Measurements from ENCODE around the gene NPPA. TPM values are rescaled to one million over a fixed set of nuclear protein-coding genes. Genes with fewer than 3 reads are reported as not detected.

The NPPA gene
- total RNA-seq, 1 donor, result not detected

GRCh38 chr1:11874258-11874562 lies 26.6 kb upstream of the NPPA start:
- DNase-seq (ENCODE audit: low read depth), result no peak
- no peak for TF ChIP-seq CTCF (IDR thresholded peaks at IDR 0.05; ENCODE audit: insufficient read depth, low read depth, low read length)
- H3K4me3 ChIP-seq (ENCODE audit: low read depth, low read length), result no peak overlapping the region

- no peak for TF ChIP-seq CTCF (IDR thresholded peaks at IDR 0.05; ENCODE audit: insufficient read depth, low read depth, low read length)
- no peak overlapping the region for H3K4me3 ChIP-seq (ENCODE audit: low read depth, low read length)
- no peak for DNase-seq (ENCODE audit: low read depth)
Measured at GRCh38 chr1:11873395-11874257, 26.0 kb upstream of the NPPA start.

DNA sequence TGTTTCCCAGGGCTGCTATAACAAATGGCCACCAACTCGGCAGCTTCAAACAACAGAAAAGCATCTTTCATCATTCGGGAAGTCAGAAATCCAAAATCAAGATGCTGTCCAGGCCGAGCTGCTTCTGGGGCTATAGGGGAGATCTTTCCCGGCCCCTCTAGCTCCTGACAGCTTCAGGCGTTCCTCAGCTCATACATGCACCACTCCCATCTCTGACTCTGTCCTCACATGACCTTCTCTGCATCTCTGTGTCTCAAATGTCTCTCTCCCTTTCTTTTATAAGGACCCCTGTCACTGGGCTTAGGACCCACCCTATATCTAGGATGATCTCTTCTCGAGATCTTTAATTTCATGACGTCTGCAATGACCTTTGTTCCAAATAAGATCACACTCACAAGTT lies 25.0 kb upstream of the NPPA start:
- no peak for TF ChIP-seq CTCF (IDR thresholded peaks at IDR 0.05; ENCODE audit: insufficient read depth, low read depth, low read length)
- no peak for DNase-seq (ENCODE audit: low read depth)
- H3K4me3 ChIP-seq (ENCODE audit: low read depth, low read length), result no peak overlapping the region

DNA sequence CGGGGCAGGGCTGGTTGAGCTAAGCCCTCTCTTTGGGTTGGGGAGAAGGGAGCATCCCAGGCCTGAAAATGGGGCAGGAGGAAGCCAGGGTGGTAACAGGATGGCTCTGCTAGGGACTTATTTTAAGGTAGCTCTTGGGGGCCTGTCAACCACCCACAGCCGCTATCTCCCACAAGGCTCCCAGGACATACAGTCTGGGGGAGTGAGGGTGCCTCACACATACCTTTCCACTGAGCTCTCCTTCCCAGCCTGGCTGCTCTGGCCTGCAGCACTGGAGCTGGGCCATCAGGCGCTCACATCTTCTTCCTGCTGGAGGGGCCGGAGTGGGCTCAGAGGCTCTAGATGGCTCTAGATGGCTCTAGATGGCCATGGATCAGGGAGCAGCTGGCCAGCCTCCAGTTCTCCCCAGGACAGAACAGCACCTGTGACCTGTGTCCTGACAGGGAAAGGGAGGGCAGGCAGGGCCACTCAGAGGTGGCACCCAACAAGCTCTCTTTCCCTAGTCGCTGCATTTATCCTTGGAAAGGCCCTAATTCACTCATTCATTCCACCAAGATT lies 22.1 kb upstream of the NPPA start:
- no peak for DNase-seq (ENCODE audit: low read depth)
- H3K4me3 ChIP-seq (ENCODE audit: low read depth, low read length), result no peak overlapping the region
- TF ChIP-seq CTCF (IDR thresholded peaks at IDR 0.05; ENCODE audit: insufficient read depth, low read depth, low read length), result no peak

GRCh38 chr1:11869104-11869503 lies 21.5 kb upstream of the NPPA start:
- no peak for TF ChIP-seq CTCF (IDR thresholded peaks at IDR 0.05; ENCODE audit: insufficient read depth, low read depth, low read length)
- DNase-seq (ENCODE audit: low read depth), result no peak
- H3K4me3 ChIP-seq (ENCODE audit: low read depth, low read length), result no peak overlapping the region

DNA sequence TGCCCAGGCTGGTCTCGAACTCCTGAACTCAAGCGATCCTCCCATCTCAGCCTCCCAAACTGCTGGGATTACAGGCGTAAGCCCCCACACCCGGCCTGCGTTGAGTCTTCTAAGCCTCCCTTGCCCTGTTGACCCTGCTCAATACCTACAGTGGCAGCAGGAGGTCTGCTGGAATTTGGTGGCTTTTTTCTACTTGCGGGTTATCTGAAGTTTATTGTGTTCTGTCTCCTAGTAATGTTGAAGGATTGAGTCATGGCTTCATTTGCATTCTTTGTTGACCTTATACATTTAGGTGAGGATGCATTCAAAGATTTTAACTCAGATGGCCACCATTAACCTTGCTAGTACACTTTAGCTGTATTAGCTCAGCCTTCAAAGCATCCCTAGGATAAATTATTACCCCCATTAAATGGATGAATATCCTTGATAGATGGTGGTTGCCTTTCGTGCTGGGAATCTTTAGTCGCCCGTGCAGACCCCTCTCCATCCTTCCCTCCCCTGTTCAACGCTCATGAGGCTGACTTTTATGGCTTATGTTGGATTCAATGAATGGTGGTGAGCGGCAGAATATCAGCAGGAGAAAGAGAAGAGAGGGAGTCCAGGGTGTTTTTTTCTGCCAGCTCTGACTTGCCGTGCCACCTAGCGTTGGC lies 20.9 kb upstream of the NPPA start:
- no peak for DNase-seq (ENCODE audit: low read depth)
- no peak overlapping the region for H3K4me3 ChIP-seq (ENCODE audit: low read depth, low read length)
- no peak for TF ChIP-seq CTCF (IDR thresholded peaks at IDR 0.05; ENCODE audit: insufficient read depth, low read depth, low read length)

Data from fibroblast of villous mesenchyme (primary cell).